Cerebellar nuclear complex (tissue), 1 donor: ENCODE measurements around the gene PCDHB2.
"Not testable (repeated sequence)": the region's sequence is repeated elsewhere in the genome, so short reads cannot be mapped to it uniquely, and the experiment has no call there.

ENCODE experiments used
- DNase-seq, 2 experiments: peaks; one replicate each; lab custom pipeline; 2025; lab: John Stamatoyannopoulos, UW

The PCDHB2 gene

DNA sequence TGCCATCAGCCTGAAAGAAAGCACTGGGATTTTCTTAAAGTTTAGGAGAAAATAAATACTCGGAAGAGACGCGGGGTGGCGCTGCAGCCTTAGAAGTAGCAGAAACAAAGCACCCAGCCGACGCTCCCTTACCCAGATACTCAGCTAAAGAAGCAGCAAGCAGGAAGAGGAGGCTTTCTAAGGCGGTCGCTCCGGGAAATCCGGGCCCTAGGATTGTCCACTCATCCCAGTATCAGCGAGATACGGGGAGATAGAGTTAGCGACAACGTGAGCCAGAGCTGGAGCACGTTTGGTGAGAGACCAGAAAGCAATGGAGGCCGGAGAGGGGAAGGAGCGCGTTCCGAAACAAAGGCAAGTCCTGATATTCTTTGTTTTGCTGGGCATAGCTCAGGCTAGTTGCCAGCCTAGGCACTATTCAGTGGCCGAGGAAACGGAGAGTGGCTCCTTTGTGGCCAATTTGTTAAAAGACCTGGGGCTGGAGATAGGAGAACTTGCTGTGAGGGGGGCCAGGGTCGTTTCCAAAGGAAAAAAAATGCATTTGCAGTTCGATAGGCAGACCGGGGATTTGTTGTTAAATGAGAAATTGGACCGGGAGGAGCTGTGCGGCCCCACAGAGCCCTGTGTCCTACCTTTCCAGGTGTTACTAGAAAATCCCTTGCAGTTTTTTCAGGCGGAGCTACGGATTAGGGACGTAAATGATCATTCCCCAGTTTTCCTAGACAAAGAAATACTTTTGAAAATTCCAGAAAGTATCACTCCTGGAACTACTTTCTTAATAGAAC lies at the start of gene PCDHB2:
Gene PCDHB2, plus strand, starts transcription at position 135 of the 782 bp plus-strand sequence. Its CDS starts 176 bp downstream, at position 311.
- no peak for DNase-seq

DNA sequence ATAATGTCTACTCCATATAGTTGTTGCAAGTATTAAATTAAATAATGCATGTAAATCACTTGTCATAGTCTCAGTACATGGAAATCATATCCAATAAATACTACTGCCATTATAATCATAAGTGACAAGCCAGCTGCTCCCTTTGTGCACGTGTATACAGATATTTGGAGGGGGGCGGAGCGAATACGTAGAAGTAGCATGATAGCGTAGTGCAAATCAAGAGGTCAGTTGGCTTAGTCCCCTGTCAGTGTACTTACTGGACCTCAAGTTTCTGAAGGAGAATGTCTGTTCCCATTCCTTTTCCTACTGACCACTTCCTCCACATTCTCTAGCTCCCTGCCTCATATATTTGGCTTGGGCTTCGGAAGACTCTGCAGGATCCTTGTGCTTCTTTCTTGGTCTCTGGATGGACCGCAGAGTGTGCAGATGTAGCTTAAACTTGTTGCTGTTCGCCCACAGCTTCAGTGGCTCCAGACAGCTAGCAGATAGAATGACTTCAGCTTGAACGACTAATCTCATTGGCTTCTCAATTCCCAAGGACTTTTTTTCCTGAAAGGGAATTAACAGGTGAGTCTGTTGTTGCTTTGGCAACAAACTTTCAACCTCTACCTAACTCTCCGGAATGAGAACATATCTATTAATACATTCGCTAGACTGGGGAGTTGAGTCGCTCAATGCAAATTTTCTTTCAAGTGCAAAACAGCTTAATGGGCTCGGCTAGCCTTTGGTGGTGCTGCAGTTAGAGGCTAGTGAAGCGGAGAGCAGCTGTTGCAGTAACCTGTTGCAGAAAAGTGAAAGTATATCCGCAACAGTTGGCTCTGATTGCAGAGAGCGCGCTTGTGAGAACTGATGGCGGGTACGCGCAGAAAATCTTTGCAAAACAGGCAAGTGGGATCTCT lies 43.5 kb upstream of the PCDHB2 start, which contains the start of gene PCDHB1:
Gene PCDHB1, plus strand, starts transcription at position 753 of the 899 bp plus-strand sequence. Its CDS starts 97 bp downstream, at position 850.
- no peak for DNase-seq

- no peak for DNase-seq
Observed at GRCh38 chr5:141051521-141051866, 42.9 kb upstream of the PCDHB2 start.

GRCh38 chr5:141077826-141078225 lies 16.6 kb upstream of the PCDHB2 start:
- no peak for DNase-seq

GRCh38 chr5:141082228-141082627 lies 12.2 kb upstream of the PCDHB2 start:
- no peak for DNase-seq

DNA sequence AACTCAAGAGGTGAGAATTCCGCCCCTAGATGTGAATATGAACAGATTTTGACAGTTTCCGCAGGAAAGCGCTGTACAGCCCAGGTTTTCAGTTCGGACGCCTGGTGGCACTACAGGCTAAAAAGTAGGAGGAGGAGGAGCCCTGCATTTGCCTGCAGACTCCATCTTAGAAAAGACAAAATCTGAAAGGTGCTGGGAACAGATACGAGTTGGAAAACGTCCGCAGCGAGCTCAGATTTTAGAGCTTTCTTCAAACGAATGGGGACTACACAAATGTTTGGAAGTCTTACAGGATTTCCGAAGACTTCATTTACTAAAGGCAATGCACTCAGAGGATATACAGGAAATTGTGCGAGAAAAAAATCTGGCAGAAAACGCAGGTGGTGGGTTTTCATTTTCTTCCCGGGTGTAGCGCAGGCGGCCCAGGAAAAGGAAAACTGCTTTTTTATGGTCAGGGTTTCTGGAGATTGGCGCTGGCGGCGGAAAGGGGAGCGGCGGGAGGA lies 9.9 kb upstream of the PCDHB2 start:
- DNase-seq = no peak

DNA sequence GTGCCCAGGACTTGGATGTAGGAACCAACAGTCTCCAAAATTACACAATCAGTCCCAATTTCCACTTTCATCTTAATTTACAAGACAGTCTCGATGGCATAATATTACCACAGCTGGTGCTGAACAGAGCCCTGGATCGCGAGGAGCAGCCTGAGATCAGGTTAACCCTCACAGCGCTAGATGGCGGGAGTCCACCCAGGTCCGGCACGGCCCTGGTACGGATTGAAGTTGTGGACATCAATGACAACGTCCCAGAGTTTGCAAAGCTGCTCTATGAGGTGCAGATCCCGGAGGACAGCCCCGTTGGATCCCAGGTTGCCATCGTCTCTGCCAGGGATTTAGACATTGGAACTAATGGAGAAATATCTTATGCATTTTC lies 837 bp downstream of the PCDHB2 start:
- no peak for DNase-seq

- not testable (repeated sequence) for DNase-seq
Observed at GRCh38 chr5:141096181-141096580, 1.8 kb downstream of the PCDHB2 start.

DNA sequence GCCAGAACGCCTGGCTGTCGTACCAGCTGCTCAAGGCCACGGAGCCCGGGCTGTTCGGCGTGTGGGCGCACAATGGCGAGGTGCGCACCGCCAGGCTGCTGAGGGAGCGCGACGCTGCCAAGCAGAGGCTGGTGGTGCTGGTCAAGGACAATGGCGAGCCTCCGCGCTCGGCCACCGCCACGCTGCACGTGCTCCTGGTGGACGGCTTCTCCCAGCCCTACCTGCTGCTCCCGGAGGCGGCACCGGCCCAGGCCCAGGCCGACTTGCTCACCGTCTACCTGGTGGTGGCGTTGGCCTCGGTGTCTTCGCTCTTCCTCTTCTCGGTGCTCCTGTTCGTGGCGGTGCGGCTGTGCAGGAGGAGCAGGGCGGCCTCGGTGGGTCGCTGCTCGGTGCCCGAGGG lies 2.2 kb downstream of the PCDHB2 start:
- not testable (repeated sequence) for DNase-seq

DNA sequence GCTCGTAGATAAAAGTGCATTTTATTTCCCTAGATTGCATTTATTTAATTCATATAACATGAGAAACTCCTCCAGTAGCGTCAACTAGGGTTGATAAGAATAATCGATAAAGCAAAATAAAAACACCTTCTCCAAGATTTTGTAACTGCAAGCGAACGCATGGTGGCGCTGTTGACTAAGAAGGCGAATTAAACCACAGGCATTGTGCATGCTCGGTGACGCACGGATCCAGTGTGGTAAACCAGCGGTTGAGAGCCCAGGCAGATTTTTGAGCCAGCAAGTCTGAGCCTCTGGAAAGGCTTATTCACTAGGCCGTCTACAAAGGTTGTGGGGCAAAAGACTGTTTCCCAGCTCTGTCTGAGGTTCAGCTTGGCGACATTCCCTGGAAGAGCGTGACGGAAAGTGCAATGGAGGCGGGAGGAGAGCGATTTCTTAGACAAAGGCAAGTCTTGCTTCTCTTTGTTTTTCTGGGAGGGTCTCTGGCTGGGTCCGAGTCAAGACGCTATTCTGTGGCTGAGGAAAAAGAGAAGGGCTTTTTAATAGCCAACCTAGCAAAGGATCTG lies 5.9 kb downstream of the PCDHB2 start, which contains the start of gene PCDHB3:
Gene PCDHB3, plus strand, starts transcription at position 231 of the 563 bp plus-strand sequence. Its CDS starts 177 bp downstream, at position 408.
- no peak for DNase-seq

DNA sequence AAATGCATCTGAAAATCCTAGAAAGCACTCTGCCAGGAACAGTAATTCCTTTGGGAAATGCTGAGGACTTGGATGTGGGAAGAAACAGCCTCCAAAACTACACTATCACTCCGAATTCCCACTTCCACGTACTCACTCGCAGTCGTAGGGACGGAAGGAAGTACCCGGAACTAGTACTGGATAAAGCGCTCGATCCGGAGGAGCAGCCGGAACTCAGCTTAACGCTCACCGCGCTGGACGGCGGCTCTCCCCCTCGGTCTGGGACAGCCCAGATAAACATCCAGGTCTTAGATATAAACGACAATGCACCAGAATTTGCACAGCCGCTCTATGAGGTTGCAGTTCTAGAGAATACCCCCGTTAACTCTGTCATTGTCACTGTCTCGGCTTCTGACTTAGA lies 6.6 kb downstream of the PCDHB2 start:
- DNase-seq = no peak

DNA sequence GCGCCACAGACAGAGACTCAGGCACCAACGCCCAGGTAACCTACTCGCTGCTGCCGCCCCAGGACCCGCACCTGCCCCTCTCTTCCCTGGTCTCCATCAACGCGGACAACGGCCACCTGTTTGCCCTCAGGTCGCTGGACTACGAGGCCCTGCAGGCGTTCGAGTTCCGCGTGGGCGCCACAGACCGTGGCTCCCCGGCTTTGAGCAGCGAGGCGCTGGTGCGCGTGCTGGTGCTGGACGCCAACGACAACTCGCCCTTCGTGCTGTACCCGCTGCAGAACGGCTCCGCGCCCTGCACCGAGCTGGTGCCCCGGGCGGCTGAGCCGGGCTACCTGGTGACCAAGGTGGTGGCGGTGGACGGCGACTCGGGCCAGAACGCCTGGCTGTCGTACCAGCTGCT lies 7.7 kb downstream of the PCDHB2 start:
- DNase-seq = not testable (repeated sequence)

- DNase-seq = not testable (repeated sequence)
Observed at GRCh38 chr5:141102471-141102870, 8.1 kb downstream of the PCDHB2 start.

- DNase-seq = no peak
Observed at GRCh38 chr5:141105350-141105749, 10.9 kb downstream of the PCDHB2 start.

- DNase-seq = no peak
Observed at GRCh38 chr5:141119250-141119649, 24.8 kb downstream of the PCDHB2 start.

DNA sequence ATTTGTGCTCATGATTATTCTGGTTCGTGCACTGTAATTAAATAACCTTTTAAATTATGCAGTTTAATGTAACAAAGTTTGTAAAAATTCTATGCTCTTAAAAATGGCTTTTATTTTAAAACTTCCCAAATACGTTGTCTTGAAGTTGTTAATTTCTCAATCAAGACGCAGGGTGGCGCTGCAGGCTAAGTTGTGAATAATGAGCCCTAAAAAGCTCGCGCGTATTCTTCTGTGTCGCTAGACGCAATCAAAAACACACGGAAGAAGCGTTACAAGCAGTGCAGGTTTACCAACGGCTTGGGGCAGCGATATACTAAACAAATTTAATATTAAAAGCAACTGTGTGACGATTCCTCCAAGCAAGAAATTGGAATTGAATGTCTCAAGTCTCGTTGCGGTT lies 27.1 kb downstream of the PCDHB2 start, which contains the start of gene PCDHB4:
Gene PCDHB4, plus strand, starts transcription at position 256 of the 400 bp plus-strand sequence. CDS start 181 bp downstream, outside the sequence.
- no peak for DNase-seq

DNA sequence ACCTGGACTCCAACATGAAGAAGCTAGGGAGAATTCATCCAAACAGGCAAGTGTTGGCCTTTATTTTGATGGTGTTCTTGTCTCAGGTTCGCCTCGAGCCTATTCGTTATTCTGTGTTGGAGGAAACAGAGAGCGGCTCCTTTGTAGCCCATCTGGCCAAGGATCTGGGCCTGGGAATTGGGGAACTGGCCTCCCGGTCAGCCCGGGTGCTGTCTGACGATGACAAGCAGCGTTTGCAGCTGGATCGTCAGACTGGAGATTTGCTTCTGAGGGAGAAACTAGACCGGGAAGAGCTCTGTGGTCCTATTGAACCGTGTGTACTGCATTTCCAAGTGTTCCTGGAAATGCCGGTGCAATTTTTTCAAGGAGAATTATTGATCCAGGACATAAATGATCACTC lies 27.6 kb downstream of the PCDHB2 start:
- DNase-seq = no peak

- not testable (repeated sequence) for DNase-seq
Observed at GRCh38 chr5:141123396-141124135, 29.2 kb downstream of the PCDHB2 start.

- DNase-seq = no peak
Observed at GRCh38 chr5:141127305-141127704, 32.9 kb downstream of the PCDHB2 start.

GRCh38 chr5:141135030-141135717 lies 40.8 kb downstream of the PCDHB2 start, which contains the start of gene PCDHB5:
TSS of gene PCDHB5 (plus strand) at chr5:141135206. CDS start at chr5:141135435, 229 bp downstream.
- no peak for DNase-seq
